Coronary artery (tissue), 2 donors: ENCODE data around the gene CANT1.
A peak's percentile ranks its signal among the peaks of the same experiment; 100 is the strongest.
"Not testable (repeated sequence)": the region's sequence is repeated elsewhere in the genome, so short reads cannot be mapped to it uniquely, and the experiment has no call there.

Source experiments
- DNase-seq: peaks from one replicate; pipeline ENCODE4 v3.0.0-alpha.2; 2017; ENCODE audit warnings: low spot score
- H3K27ac ChIP-seq, 2 donors: fragments of 200-600 bp; sonication (generic); one replicate each; pipeline ENCODE4 v1.5.1; 2016 to 2019
- H3K4me3 ChIP-seq: fragments of 200-600 bp; sonication (generic); 2 replicates; pipeline ENCODE4 v1.5.1; 2016; ENCODE audit warnings: mild to moderate bottlenecking, moderate library complexity
- CTCF ChIP-seq: fragments of 200-600 bp; sonication (generic); IDR thresholded peaks from one replicate; pipeline ENCODE4 v1.5.1; 2019; ENCODE audit warnings: antibody characterized with exemption

The CANT1 gene

GRCh38 chr17:78965491-78965924, 44.1 kb downstream of the CANT1 start:
- DNase-seq: no peak
- no peak overlapping the region for H3K4me3 ChIP-seq
- no peak overlapping the region for H3K27ac ChIP-seq
- TF ChIP-seq CTCF: no peak

- Histone ChIP-seq H3K27ac (no peak overlapping the region), H3K4me3 (no peak overlapping the region)
- DNase-seq: no peak
- TF ChIP-seq CTCF: no peak
These were observed 46.2 kb downstream of the CANT1 start for GRCh38 chr17:78963378-78963777.

GRCh38 chr17:78962984-78963348, 46.6 kb downstream of the CANT1 start:
- not testable (repeated sequence) for H3K27ac ChIP-seq, DNase-seq

GRCh38 chr17:78962345-78962983, 47.1 kb downstream of the CANT1 start:
- Histone ChIP-seq H3K4me3 (no peak overlapping the region), H3K27ac (no peak overlapping the region)
- no peak for DNase-seq
- no peak for TF ChIP-seq CTCF

More at GRCh38 chr17:78962984-78963348, 46.6 kb downstream of the CANT1 start:
- not testable (repeated sequence) for H3K4me3 ChIP-seq

GRCh38 chr17:78961571-78961970, 48.0 kb downstream of the CANT1 start:
- DNase-seq: no peak
- no peak for TF ChIP-seq CTCF
- no peak overlapping the region for H3K4me3 ChIP-seq
- no peak overlapping the region for H3K27ac ChIP-seq

- TF ChIP-seq CTCF: no peak
- H3K4me3 ChIP-seq: no peak overlapping the region
- peak overlapping the region in 1 of 2 donors; percentile 15 for H3K27ac ChIP-seq
- DNase-seq: no peak
These were observed 48.6 kb downstream of the CANT1 start for GRCh38 chr17:78960928-78961327.

GRCh38 chr17:78959803-78960202, 49.8 kb downstream of the CANT1 start:
- Histone ChIP-seq H3K27ac (no peak overlapping the region), H3K4me3 (no peak overlapping the region)
- TF ChIP-seq CTCF: no peak
- DNase-seq: no peak
